HG03469 (cell line): ENCODE data around the gene TARBP1.
A peak's percentile ranks its signal among the peaks of the same experiment; 100 is the strongest.
"Not testable (repeated sequence)": the region's sequence is repeated elsewhere in the genome, so short reads cannot be mapped to it uniquely, and the experiment has no call there.

Source experiments
- ATAC-seq: cut with Tn5 transposase; IDR thresholded peaks from one replicate; pipeline ENCODE4 v1.9.1; 2021; ENCODE audit warnings: mild to moderate bottlenecking, moderate library complexity, moderate number of reproducible peaks; ENCODE audit not compliant: unreplicated experiment

TARBP1 gene

GRCh38 chr1:234438579-234438978 is 40.4 kb downstream of the TARBP1 start:
- no peak for ATAC-seq

- no peak for ATAC-seq
Measured at GRCh38 chr1:234437423-234438171, 41.4 kb downstream of the TARBP1 start.

- ATAC-seq: no peak
Measured at GRCh38 chr1:234435620-234436019, 43.4 kb downstream of the TARBP1 start.

- ATAC-seq: no peak
Measured at GRCh38 chr1:234434706-234435105, 44.3 kb downstream of the TARBP1 start.

GRCh38 chr1:234433563-234434285 is 45.3 kb downstream of the TARBP1 start:
- ATAC-seq: peak; percentile 82

- no peak for ATAC-seq
Measured at GRCh38 chr1:234431255-234431654, 47.7 kb downstream of the TARBP1 start.

GRCh38 chr1:234430691-234431090 is 48.3 kb downstream of the TARBP1 start:
- no peak for ATAC-seq

- no peak for ATAC-seq
Measured at GRCh38 chr1:234429434-234429806, 49.6 kb downstream of the TARBP1 start.

- no peak for ATAC-seq
Measured at GRCh38 chr1:234427950-234428646, 50.9 kb downstream of the TARBP1 start.

- no peak for ATAC-seq
Measured at GRCh38 chr1:234413990-234414389, 65.0 kb downstream of the TARBP1 start.

GRCh38 chr1:234413485-234413884 is 65.5 kb downstream of the TARBP1 start:
- ATAC-seq: no peak

GRCh38 chr1:234412830-234413229 is 66.1 kb downstream of the TARBP1 start:
- no peak for ATAC-seq

- no peak for ATAC-seq
Measured at GRCh38 chr1:234409328-234409727, 69.7 kb downstream of the TARBP1 start.

- no peak for ATAC-seq
Measured at GRCh38 chr1:234408757-234409156, 70.2 kb downstream of the TARBP1 start.

GRCh38 chr1:234406871-234407270 is 72.1 kb downstream of the TARBP1 start:
- no peak for ATAC-seq

GRCh38 chr1:234405676-234406075 is 73.3 kb downstream of the TARBP1 start:
- ATAC-seq: no peak

- ATAC-seq: no peak
Measured at GRCh38 chr1:234402939-234403338, 76.0 kb downstream of the TARBP1 start.

GRCh38 chr1:234401658-234402057 is 77.3 kb downstream of the TARBP1 start:
- no peak for ATAC-seq

- ATAC-seq: no peak
Measured at GRCh38 chr1:234400773-234401172, 78.2 kb downstream of the TARBP1 start.

- ATAC-seq: not testable (repeated sequence)
Measured at GRCh38 chr1:234399515-234399914, 79.5 kb downstream of the TARBP1 start.

GRCh38 chr1:234398849-234399381 is 80.1 kb downstream of the TARBP1 start:
- ATAC-seq: no peak
